K562 (cell line): ENCODE data around the gene ADGRA1. TPM values are rescaled to one million over a fixed set of nuclear protein-coding genes. Genes with fewer than 3 reads are reported as not detected.

Source experiments
- ATAC-seq: fragments of 200-7000 bp; cut with Tn5 transposase; 3 replicates; pipeline ENCODE4 v1.9.1; 2020; ENCODE audit warnings: moderate library complexity
- BruUV-seq: library from RNA; stranded (reverse); fragments of 400-500 nt; replicated peaks from 2 replicates; lab custom pipeline; 2021; lab: Mats Ljungman, UMichigan
- CTCF ChIA-PET: fragments of 300-600 bp; formaldehyde crosslinking; extraction: SDS; loops from one replicate; lab custom pipeline; 2021; ENCODE audit warnings: low intra/inter-chr PET ratio; lab: Yijun Ruan, JAX
- POLR2A ChIA-PET: fragments of 300-600, 350-650 bp; sonication (Branson Sonifier 250); formaldehyde crosslinking; extraction: SDS; loops from one replicate; lab custom pipeline; 2021; ENCODE audit warnings: antibody characterized with exemption, inconsistent platforms; lab: Yijun Ruan, JAX
- DNase-seq, 4 experiments: peaks; one replicate each; pipeline versions ENCODE4 v3.0.0 to v3.0.0-alpha.2; 2011 to 2018; ENCODE audit warnings: low spot score in 3 of 4, mixed read lengths in 3 of 4; ENCODE audit errors: extremely low read depth in 1 of 4
- FAIRE-seq: peaks from 2 replicates; lab custom pipeline; 2011; peaks lifted over from hg19 to GRCh38; lab: Jason Lieb, UNC
- H2AFZ ChIP-seq: 2 replicates; pipeline ENCODE4 v1.6.0; 2011; ENCODE audit warnings: low read depth, low read length, control low read depth, inconsistent platforms
- H3K27ac ChIP-seq: fragments of 200-600 bp; 3 replicates; pipeline ENCODE4 v1.8.0; 2011; ENCODE audit warnings: low read depth, mild to moderate bottlenecking, control low read depth, inconsistent platforms, low read length, moderate library complexity, mixed read lengths; ENCODE audit errors: extremely low read depth
- H3K27me3 ChIP-seq, 2 experiments: fragments of 300-600 bp in 1 of 2; 2 replicates in 1 of 2; 3 replicates in 1 of 2; pipeline versions ENCODE4 v1.6.0 to v1.8.0; 2011; ENCODE audit warnings: inconsistent platforms in 2 of 2, low read length in 2 of 2, mild to moderate bottlenecking in 1 of 2, mixed read lengths in 1 of 2, moderate library complexity in 1 of 2; ENCODE audit not compliant: control insufficient read depth in 2 of 2, insufficient read depth in 2 of 2
- H3K36me3 ChIP-seq: fragments of 300-600 bp; 3 replicates; pipeline ENCODE4 v1.8.0; 2011; ENCODE audit warnings: mild to moderate bottlenecking, low read length, inconsistent platforms; ENCODE audit not compliant: control insufficient read depth, insufficient read depth
- H3K4me1 ChIP-seq, 2 experiments: fragments of 200-600 bp in 1 of 2; replicated peaks in 1 of 2; 2 replicates in 1 of 2; 3 replicates in 1 of 2; pipeline versions ENCODE4 v1.5.1 to v1.8.0; 2011; ENCODE audit warnings: inconsistent platforms in 2 of 2, low read length in 2 of 2, mild to moderate bottlenecking in 1 of 2, mixed read lengths in 1 of 2, moderate library complexity in 1 of 2; ENCODE audit not compliant: control insufficient read depth in 2 of 2, insufficient read depth in 2 of 2
- H3K4me2 ChIP-seq: 2 replicates; pipeline ENCODE4 v1.6.1; 2011; ENCODE audit warnings: low read length, control low read depth, inconsistent platforms, mixed read lengths; ENCODE audit not compliant: insufficient read depth
- H3K4me3 ChIP-seq: fragments of 200-600 bp; sonication (generic), shearing (Covaris generic); 2 replicates; pipeline ENCODE4 v1.5.1; 2016; ENCODE audit warnings: control low read depth, inconsistent platforms
- H3K79me2 ChIP-seq: fragments of 200-600 bp; 3 replicates; pipeline ENCODE4 v1.8.0; 2011; ENCODE audit warnings: low read length, inconsistent platforms; ENCODE audit not compliant: control insufficient read depth, insufficient read depth
- H3K9ac ChIP-seq, 2 experiments: 2 replicates each; pipeline versions ENCODE4 v1.6.0 to v1.6.1; 2011; ENCODE audit warnings: low read depth in 2 of 2, low read length in 2 of 2, control low read depth in 1 of 2, inconsistent platforms in 1 of 2, mild to moderate bottlenecking in 1 of 2, mixed read lengths in 1 of 2; ENCODE audit not compliant: insufficient read depth in 1 of 2
- H3K9me1 ChIP-seq: one replicate; pipeline ENCODE4 v1.6.0; 2011; ENCODE audit warnings: inconsistent platforms, mild to moderate bottlenecking, low read length, moderate library complexity; ENCODE audit not compliant: control insufficient read depth, insufficient read depth
- H3K9me3 ChIP-seq: replicated peaks from 2 replicates; pipeline ENCODE4 v1.5.1; 2011; ENCODE audit warnings: low read depth, low read length, inconsistent platforms; ENCODE audit not compliant: control insufficient read depth, insufficient read depth
- H4K20me1 ChIP-seq: replicated peaks from 2 replicates; pipeline ENCODE4 v1.6.1; 2011; ENCODE audit warnings: low read length, inconsistent platforms, mixed read lengths; ENCODE audit not compliant: control insufficient read depth, insufficient read depth
- CCAR2 ChIP-seq: fragments of 200-400 bp; formaldehyde crosslinking; IDR thresholded peaks from 2 replicates; pipeline ENCODE4 v1.6.1; 2017; ENCODE audit warnings: mild to moderate bottlenecking, low read depth, low read length
- HEY1 ChIP-seq: fragments of 250-450 bp; sonication (Bioruptor Pico); IDR thresholded peaks from 2 replicates; pipeline ENCODE4 v1.5.0; 2020; ENCODE audit warnings: mild to moderate bottlenecking, moderate library complexity, borderline replicate concordance
- IRF9 ChIP-seq: fragments of 450-650 bp; IDR thresholded peaks from 2 replicates; pipeline ENCODE4 v1.6.1; 2016; ENCODE audit warnings: missing biosample characterization, missing genetic modification characterization
- MAFK ChIP-seq: IDR thresholded peaks from 2 replicates; pipeline ENCODE4 v1.6.1; 2011; ENCODE audit warnings: low read length, improper control_type of control experiment
- TCFL5 ChIP-seq: fragments of 250-450 bp; sonication (Bioruptor Pico); conservative IDR thresholded peaks from 2 replicates; pipeline ENCODE4 v1.6.1; 2021; ENCODE audit warnings: mild to moderate bottlenecking, moderate library complexity, matching md5 sums
- TRIM28 ChIP-seq: fragments of 450-650 bp; IDR thresholded peaks from 2 replicates; pipeline ENCODE4 v1.6.1; 2017
- ZNF316 ChIP-seq: fragments of 450-650 bp; IDR thresholded peaks from 2 replicates; pipeline ENCODE4 v1.6.1; 2016
- WGBS: fragments of 100-300 bp; shearing (Covaris generic); methylation state at CpG from one replicate; pipeline ENCODE4 v1.1.6; 2016; ENCODE audit warnings: low coverage, mixed read lengths; ENCODE audit not compliant: insufficient coverage; ENCODE audit errors: missing lambda C conversion rate; 5-methylcytosine and 5-hydroxymethylcytosine counted together
- in situ Hi-C: fragments of 300-500 bp; cut with MboI; formaldehyde crosslinking; loops from 4 replicates; pipeline ENCODE4 v1.15.0; 2018; ENCODE audit warnings: inconsistent platforms, mixed read lengths
- intact Hi-C: fragments of 100-400 bp; cut with micrococcal nuclease; formaldehyde crosslinking; loops from 2 replicates; pipeline ENCODE4 v1.14.2; 2022
- polyA plus RNA-seq, 8 experiments: library from polyadenylated mRNA; depleted of rRNA in 4 of 8; stranded (reverse) in 5 of 8; unstranded in 3 of 8; fragments of >200 nt; fragmentation: Nextera tagmentation in 2 of 8; fragmentation: Illumina TruSeq in 1 of 8; extraction: Ambion mirVana in 2 of 8; extraction: Trizol in 1 of 8; gene quantifications; 2 replicates each; pipeline versions ENCODE4 v1.2.1 to v1.2.3, GENCODE V29; 2011 to 2014; ENCODE audit warnings: inconsistent platforms in 1 of 8, missing spikeins in 1 of 8
- total RNA-seq, 7 experiments: library from RNA; depleted of rRNA in 6 of 7; stranded (reverse); fragments of >200 nt in 6 of 7; fragmentation: Illumina TruSeq in 2 of 7; extraction: Trizol in 2 of 7; gene quantifications; 2 replicates each; pipeline versions ENCODE4 v1.2.1 to v1.2.3, GENCODE V29; 2011 to 2021; ENCODE audit warnings: low replicate concordance in 1 of 7
- TF ChIP-seq, protein P1 (sequence below): sonication (generic); formaldehyde crosslinking; IDR thresholded peaks from 2 replicates; pipeline ENCODE4 v1.8.1; 2023; ENCODE audit warnings: mild to moderate bottlenecking, missing genetic modification reagents
- TF ChIP-seq, protein P2 (sequence below): fragments of 150-350 bp; conservative IDR thresholded peaks from 2 replicates; pipeline ENCODE4 v1.6.1; 2014; ENCODE audit warnings: low read length
- TF ChIP-seq, protein P3 (sequence below): sonication (generic); formaldehyde crosslinking; IDR thresholded peaks from 2 replicates; pipeline ENCODE4 v1.8.0; 2022; ENCODE audit warnings: mild to moderate bottlenecking, missing genetic modification reagents, borderline replicate concordance

The ADGRA1 gene
- total and polyA plus RNA-seq, 9 of the 15 experiments (the other 6 are each of a cell fraction or from before 2014, with no cell fraction given), result not detected

- Histone ChIP-seq H3K36me3 (no peaks in the 10 kb centered on the region), H3K79me2 (no peaks in the 10 kb centered on the region), H3K9ac (no peak overlapping the region), H3K27ac (no peak overlapping the region), H3K9me1 (no peaks in the 10 kb centered on the region), H2AFZ (no peak overlapping the region), H3K4me2 (no peak overlapping the region), H3K27me3 (peaks cover 3 to 65% of the 10 kb centered on the region in 2 experiments; a peak in 2 of 5 replicates), H3K4me1 (peaks cover 0 to 48% of the 10 kb centered on the region in 2 experiments; a peak in 3 of 5 replicates), H4K20me1 (no peaks in the 10 kb centered on the region), H3K9me3 (no peaks in the 10 kb centered on the region), H3K4me3 (no peak overlapping the region)
- POLR2A ChIA-PET, result interaction anchor here (0.6 kb wide), 1 partner anchor 18 kb away, joined by 3 read pairs; no protein-coding TSS in a partner anchor
- no peak for DNase-seq
- CTCF ChIA-PET, result no interaction called here
- ATAC-seq, result no peak
- FAIRE-seq, result no peak
- no TSS peak for BruUV-seq
- intact Hi-C loops (no loop called here), in situ Hi-C loops (no loop called here)
- 1% methylated on average over 12 of the region's 31 CpGs for WGBS
- no peak for TF ChIP-seq ZNF316
- TF ChIP-seq TCFL5, result no peak
- TF ChIP-seq, protein P1, sequence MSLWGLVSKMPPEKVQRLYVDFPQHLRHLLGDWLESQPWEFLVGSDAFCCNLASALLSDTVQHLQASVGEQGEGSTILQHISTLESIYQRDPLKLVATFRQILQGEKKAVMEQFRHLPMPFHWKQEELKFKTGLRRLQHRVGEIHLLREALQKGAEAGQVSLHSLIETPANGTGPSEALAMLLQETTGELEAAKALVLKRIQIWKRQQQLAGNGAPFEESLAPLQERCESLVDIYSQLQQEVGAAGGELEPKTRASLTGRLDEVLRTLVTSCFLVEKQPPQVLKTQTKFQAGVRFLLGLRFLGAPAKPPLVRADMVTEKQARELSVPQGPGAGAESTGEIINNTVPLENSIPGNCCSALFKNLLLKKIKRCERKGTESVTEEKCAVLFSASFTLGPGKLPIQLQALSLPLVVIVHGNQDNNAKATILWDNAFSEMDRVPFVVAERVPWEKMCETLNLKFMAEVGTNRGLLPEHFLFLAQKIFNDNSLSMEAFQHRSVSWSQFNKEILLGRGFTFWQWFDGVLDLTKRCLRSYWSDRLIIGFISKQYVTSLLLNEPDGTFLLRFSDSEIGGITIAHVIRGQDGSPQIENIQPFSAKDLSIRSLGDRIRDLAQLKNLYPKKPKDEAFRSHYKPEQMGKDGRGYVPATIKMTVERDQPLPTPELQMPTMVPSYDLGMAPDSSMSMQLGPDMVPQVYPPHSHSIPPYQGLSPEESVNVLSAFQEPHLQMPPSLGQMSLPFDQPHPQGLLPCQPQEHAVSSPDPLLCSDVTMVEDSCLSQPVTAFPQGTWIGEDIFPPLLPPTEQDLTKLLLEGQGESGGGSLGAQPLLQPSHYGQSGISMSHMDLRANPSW, result no peak
- no peak for TF ChIP-seq HEY1 (CRISPR knock-in tag)
- no peak for TF ChIP-seq CCAR2
- no peak for TF ChIP-seq MAFK
- TF ChIP-seq, protein P2, sequence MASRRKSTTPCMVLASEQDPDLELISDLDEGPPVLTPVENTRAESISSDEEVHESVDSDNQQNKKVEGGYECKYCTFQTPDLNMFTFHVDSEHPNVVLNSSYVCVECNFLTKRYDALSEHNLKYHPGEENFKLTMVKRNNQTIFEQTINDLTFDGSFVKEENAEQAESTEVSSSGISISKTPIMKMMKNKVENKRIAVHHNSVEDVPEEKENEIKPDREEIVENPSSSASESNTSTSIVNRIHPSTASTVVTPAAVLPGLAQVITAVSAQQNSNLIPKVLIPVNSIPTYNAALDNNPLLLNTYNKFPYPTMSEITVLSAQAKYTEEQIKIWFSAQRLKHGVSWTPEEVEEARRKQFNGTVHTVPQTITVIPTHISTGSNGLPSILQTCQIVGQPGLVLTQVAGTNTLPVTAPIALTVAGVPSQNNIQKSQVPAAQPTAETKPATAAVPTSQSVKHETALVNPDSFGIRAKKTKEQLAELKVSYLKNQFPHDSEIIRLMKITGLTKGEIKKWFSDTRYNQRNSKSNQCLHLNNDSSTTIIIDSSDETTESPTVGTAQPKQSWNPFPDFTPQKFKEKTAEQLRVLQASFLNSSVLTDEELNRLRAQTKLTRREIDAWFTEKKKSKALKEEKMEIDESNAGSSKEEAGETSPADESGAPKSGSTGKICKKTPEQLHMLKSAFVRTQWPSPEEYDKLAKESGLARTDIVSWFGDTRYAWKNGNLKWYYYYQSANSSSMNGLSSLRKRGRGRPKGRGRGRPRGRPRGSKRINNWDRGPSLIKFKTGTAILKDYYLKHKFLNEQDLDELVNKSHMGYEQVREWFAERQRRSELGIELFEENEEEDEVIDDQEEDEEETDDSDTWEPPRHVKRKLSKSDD, result no peak
- no peak for TF ChIP-seq TRIM28
- TF ChIP-seq, protein P3, sequence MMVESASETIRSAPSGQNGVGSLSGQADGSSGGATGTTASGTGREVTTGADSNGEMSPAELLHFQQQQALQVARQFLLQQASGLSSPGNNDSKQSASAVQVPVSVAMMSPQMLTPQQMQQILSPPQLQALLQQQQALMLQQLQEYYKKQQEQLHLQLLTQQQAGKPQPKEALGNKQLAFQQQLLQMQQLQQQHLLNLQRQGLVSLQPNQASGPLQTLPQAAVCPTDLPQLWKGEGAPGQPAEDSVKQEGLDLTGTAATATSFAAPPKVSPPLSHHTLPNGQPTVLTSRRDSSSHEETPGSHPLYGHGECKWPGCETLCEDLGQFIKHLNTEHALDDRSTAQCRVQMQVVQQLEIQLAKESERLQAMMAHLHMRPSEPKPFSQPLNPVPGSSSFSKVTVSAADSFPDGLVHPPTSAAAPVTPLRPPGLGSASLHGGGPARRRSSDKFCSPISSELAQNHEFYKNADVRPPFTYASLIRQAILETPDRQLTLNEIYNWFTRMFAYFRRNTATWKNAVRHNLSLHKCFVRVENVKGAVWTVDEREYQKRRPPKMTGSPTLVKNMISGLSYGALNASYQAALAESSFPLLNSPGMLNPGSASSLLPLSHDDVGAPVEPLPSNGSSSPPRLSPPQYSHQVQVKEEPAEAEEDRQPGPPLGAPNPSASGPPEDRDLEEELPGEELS, result no peak
- TF ChIP-seq IRF9, result no peak
These were observed 76.4 kb downstream of the ADGRA1 start for GRCh38 chr10:133163889-133164815.
